Activated CD4-positive, alpha-beta T cell treated with anti-CD3 and anti-CD28 coated beads, Interleukin-2, Interleukin-6, amounts not matched to agents 100 ng/mL and 50 ng/mL, durations not matched to agents 16 hours and 8 hours (primary cell): ENCODE results near the gene FIGLA.
A peak's percentile ranks its signal among the peaks of the same experiment; 100 is the strongest.

Experiments used
- DNase-seq: peaks from one replicate; pipeline ENCODE4 v3.0.0-alpha.2; 2020

FIGLA gene

DNA sequence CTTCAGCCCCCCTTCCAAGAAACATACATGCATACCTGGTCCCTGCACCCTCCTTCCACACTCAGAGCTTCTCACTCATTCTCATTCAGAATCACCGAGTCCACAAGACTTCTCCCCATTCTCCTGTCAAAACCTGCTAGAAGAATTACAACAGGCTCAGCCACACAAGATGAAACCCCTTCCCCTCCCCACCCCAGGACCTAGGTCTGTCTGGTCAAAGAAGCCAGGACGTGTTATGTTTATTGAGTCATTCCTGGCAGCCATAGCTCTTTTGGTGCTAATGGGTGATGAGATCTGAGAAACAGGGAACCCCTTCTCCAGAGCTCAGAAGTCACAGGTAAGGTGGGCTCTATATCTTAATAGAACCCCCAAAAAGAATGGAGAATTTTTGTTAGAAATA is 21.0 kb downstream of the FIGLA start:
- no peak for DNase-seq

DNA sequence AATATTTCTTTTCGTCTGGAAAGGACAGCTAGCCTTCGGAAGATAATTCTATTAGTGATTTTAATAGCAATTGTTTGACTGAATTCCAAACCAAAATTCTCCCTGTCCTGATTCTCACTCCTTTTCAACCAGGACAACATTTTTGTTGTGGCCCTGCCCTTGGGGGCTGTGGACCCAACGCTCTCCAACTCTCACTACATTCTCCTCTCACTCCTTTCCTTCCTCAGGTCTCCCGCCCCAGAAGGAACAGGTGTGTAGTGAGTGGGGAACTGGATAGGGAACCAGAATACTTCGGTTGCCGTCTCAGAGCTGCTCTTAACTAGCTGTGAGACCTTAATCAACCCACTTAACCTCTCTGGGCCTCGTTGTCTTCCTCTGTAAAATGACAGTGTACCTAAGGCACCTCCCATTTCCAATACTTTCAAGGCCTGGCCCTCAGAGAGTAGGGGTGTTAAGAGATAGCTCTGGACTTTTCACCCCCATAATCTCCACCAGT is 21.8 kb downstream of the FIGLA start:
- DNase-seq = no peak

DNA sequence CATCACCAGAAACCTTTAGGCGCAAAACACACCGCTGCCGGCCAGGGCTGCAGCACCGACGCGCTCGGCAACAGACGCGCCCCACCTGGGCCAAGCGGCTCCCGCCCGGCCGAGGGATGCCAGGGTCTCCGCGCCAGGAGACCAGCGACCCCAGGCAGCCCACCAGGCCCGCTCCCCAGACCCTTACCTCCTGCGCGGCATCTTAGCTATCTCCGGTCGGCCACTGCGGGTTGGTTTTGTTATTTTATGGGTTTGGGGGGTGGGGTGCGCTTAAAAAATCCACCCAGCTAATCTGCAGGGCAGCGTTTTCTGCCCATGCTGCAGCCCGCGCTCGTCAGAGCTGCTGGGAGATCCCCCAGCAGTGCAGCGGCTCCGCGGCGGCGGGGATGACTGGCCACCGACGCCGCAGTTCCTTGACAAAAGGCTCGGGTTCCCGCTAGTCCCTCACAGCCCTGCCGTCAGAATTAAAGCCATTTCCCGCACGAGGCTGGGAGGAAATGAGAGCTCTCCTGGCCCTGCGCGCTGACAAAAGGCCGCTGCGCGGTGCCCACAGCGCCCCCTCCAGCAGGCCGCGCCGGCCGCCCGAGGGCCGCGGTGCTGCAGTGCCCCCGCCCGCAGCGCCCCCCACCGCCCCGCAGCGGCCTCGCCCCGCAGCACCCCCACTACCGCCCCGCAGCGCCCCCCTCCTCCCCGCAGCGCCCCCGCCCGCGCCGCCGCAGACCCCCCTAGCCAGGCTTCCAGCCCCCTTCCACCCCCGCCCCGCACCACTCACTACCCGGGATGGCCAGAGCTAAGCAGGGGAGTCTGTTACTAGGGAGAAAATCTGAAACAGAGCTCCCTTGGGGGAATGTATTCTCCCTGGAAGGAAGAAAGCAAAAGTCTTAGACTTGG is 22.5 kb downstream of the FIGLA start, which contains the start of gene ADD2:
Gene ADD2 (minus strand): TSS at position 502 of the 891 bp plus-strand sequence. CDS start 61,792 bp downstream, outside the sequence.
- DNase-seq = peak; percentile 69

DNA sequence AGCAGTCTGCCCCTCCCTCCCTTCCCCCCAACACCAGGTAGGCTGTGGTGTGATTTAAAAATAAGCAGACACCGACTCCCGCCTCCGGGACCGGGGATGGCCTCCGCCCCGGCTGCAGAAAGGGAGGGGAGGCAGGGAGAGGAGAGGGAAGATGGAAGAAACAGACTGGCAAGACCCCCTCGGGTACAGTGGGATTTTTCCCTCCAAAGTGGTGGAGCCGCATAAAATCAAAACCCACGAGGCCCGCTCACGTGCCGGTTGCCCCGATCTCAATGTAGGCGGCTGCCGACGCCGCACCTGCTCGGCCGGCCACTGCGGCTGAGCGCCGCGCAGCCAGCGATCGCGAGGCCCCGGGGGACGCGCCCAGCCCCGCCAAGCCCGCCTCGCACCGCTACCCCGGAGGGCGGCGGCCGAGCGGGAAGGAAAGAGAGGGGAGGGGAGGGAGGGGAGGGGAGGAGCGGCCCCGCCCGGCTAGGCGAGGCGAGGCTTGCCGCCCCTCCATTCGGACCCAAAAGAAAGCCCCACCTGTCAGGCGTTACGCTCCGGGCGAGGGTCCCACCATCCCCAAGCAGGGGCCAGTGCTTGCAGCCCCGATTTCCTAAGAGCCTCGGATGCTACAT is 23.3 kb downstream of the FIGLA start:
- DNase-seq = no peak

DNA sequence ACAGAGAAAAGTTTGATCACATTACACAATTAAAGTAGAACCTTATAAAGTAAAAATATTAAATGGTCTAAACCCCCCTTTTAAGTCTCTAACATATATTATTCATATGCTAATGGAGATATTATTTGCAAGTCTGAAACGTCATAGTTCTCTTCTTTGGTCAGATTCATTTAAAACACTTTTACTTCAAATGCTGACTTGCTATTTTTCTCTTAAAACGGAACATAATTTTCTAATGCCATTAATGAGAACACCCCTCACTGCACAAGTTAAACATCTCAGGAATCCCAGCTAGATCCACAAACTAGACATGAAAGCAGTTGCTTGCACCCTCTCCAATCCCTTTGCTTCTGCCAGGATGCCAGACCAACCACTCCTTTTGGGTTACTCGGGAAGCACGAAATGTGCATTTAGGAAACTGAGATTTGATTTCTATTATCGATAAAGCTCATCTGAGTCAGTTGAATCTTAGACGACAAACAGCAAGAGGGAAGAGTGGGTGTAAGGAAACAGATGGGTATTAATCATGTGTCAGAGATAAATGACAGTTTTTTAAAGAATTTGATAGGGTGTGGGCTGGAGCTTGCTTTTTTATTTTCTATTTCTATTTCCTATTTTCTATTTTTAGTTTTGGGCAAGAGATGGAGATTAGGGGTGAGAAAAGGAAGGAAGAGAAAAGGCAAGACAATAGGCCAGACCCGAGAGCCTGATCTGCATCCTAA is 23.9 kb downstream of the FIGLA start:
- DNase-seq = no peak

DNA sequence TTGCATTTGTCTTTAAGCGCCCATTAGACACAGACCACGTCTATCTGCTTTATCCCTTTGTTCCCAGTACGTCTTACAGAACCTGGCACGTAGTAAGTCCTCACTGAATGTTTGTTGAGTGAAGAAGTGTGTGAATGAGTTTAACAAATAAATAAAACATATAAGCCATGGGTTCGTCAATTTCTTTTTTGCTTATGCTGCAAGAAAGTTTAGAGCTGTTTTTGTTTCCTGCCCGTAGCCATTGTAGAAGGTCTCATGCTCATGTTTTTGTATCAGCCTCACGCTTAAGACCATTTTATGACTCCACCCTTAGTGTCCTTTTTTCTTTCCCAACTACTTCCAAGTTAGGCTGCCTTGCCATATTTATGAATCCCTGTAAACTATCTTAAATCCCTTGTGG is 24.9 kb downstream of the FIGLA start:
- no peak for DNase-seq

DNA sequence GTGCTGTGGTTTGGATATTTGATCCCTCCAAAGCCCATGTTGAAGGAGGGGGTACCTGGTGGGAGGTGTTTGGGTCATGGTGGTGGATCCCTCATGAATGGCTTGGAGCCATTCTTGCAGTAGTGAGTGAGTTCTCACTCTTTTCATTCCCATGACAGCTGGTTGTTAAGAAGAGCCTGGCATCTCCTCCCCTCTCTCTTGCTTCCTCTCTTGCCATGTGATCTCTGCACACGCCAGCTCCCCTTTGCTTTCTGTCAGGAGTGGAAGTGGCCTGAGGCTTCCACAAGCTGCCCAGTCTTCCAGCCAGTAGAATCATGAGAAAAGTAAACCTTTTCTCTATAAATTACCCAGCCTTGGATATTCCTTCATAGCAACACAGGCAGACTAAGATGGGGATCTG is 31.0 kb downstream of the FIGLA start:
- no peak for DNase-seq

DNA sequence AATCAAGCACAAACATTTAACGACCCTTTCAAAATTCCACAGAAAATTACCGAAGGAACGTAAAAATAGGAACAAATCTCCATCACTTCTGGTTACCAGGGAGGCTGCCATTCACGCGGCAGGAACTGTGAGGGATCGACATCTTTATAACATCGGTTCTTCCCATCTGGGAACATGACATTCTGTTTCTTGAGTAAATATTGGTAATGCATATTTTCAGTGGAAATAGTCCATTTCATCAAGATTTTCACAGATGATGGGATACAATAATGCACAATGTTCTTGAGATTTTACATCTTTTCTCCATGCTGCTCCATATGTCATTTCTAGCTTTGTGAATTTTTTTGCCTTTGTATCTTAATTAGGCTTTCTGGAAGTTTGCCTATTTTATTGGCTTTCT is 32.5 kb downstream of the FIGLA start:
- DNase-seq = no peak

DNA sequence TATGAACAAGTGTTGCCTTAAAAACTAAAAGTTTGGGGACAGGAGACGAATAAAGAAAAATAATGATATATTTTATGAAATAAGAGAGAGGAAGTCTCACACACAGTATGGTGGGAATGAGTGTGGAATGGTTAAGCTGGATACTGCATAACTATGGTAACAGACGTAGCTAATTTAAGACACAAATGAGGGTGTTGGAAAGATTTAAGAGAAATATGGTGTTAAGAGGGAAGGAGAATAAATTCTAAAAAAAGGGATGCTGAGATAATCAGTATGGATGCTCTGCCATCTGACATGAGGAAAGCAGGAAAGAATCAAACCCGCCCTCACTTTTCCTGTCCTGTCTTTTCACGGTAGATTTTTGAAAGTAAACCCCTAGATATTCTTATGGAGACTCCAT is 33.1 kb downstream of the FIGLA start:
- no peak for DNase-seq

DNA sequence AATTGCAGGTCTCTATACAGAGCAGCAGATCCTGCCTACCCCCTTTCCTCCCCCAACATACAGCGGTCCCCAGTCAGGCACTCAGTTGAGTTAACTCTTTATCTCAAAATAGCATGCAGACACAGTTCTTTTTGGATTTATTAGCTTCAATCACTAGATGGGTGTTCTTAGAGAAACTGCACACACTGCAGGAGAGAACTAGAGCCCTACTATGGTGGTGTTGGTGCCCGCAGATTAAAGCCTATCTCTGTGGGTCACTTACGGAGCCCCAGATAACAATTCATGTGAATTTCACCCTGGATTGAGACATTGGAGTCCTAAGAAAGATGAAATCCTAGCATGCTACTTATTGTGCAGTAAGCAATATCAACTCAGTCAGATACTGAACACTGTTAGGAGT is 34.3 kb downstream of the FIGLA start:
- no peak for DNase-seq

DNA sequence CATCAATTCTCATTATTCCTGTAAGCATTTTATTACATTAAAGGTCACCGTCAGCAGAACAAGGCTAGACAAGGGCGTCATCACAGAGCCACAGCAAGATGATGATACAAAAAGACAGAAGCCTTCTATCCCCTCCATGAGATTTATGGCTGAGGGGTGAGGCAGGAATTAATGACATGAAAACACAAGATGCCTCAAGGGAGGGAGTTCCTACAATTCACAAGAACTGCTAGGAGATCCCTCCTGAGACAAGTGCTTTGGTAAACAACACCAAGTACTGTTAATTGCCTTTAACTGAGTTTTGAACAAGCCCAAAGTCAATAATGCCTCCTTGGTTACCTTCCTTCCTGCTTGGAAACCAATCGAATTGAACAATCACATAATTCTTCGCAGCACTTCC is 36.5 kb downstream of the FIGLA start:
- DNase-seq = no peak

DNA sequence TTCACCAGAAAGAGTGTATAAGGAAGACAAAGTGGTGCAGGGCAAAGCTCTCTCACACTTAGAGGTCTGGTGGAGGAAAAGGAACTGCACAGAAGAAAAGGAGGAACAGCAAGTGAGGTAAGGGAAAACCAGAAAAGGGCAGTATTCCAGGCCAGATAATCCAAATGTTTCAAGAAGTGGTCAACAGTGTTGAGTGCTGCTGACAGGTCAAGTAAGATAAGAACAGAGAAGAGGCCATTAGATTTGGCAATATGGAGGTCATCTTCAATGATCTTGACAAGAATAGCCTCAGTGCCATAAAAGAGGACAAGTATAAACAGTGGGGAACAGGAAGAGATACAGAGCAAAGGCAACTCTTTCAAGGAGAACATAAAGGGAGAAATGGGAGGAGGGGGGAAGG is 37.4 kb downstream of the FIGLA start:
- no peak for DNase-seq

DNA sequence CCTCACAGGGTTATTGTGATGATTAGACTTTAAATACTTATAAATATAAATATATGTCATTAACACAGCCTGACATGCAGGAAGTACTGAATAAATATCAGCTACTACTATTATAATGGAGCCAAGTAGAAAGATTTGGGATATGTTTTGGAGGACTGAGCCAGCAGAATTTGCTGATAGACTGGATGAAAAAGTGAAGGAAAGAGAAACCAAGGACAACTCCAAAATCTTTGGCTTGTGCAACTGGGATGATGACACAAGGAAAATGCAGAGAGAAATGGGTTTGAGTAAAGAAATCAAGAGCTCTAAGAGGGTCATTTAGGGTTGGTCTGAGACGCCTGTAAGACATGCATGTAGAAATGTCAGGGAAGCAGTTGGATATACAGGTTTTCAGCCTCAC is 38.0 kb downstream of the FIGLA start:
- DNase-seq = no peak

DNA sequence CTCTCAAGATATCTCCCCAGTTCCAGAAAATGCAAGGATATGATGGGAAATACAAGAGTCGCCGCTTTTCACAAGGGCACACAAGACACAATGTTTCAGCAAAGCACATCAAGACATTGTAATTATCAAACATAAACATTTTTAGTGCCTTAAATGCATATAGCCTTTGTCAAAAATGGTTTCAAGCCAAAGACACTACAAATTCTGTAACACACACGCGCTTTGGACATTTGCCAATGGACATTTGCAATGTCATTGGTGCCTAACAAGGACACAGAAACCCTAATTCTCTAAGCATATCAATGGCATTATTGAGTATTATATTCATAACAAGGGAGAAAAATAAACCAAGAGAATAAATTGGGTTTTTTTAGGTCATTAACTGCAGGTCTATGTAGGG is 38.6 kb downstream of the FIGLA start:
- no peak for DNase-seq

DNA sequence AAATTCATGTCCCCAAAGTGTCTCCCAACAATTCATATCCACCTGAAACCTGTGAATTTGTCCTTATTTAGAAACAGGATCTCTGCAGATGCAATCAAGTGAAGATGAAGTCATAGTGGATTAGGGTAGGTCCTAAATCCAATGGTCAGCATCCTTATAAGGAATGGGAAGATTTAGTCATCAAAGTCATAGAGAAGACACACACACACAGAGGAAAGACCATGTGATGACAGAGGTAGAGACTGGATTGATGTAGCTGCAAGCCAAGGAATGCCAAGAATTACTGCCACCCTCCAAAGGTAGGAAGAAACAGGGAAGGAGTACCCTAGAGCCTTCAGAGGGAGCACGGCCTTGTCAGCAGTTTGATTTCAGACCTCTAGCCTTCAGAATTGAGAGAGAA is 40.1 kb downstream of the FIGLA start:
- no peak for DNase-seq

DNA sequence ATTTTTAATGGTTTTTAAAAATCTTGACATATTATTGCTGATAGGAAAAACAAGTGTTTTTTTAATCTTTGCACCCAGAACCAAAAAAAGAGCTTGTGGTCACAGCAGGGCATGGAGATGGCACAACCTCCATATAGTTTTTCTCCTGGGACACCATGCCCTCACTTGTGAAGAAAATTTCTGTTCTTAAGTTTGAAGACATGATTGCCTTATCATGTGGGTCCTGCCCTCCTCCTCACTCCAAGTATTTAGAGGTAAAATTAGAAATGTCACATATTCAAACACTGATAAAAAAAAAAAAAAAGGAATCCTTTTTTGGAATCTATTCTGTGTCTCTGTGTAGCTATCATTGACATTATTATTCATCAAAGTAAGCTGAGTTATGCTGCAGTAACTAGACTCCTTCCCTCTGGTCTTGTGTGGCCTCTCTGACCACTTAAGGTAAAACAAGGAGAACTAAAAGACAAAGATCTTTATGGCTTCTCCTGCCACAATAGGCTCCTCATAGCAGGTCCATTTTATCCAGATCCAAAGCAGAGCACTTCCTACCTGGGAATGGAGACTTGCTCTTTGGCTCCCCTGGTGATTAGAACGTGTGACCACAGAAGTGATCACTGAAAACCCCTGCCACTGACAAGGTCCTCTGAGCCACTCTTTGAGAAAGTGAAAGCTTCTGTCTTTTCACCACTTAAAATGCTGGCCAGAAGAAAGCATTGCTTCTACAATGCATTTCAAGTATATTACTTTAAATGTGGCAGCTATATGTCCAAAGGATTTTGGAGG is 42.2 kb downstream of the FIGLA start:
- DNase-seq = no peak

DNA sequence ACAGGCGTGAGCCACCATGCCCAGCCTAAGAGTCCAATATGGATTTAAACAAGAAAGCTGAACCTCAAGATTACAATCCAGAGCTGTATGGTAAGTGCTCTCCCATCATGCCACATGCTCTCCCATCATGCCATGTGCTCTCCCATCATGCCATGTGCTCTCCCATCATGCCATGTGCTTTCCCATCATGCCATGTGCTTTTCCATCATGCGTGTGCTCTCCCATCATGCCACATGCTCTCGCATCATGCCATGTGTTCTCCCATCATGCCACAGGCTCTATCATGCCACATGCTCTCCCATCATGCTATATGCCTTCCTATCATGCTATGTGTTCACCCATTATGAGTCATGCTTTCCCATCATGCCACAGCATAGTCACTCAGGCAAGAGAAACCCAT is 43.2 kb downstream of the FIGLA start:
- DNase-seq = no peak

DNA sequence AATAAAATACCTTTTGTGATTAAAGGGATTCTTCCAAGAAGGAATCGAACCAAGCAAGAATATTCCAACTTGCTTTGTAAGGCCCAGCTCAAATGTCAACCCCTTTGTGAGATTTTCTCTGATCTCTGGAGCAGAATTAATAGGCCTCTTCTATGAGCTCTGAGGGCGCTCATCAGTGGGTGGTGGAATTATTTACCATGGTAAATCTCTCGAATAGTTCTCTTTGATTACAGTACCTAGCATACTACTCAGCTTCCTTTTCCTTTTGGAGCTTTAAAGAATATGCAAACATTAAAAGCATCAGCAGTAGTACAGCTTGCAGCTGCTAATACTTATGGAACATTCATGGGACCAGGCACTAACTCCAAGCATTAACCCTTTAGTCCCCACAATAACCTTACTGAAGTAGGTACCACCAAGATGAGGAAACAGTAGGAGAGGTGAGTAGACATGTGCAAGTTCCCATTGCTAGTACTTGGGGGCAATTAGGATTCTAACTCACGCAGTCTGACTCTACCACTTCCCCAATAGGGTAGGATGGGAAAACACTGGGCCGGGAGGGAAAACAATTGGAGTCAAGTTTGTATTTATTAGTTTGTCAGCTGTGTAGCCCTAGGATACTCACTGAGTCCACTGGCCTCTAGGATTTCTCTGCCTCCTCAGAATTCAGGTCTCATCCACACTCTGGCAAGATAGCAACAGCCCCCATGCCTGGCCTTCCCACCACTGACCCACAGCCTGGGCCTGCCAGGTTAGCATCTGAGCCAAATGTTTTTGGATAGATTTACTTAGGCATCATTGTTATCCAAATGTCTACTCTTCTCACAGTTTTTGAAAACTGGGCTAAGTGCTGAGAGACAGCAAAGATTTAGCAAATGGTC is 44.1 kb downstream of the FIGLA start:
- DNase-seq = no peak

DNA sequence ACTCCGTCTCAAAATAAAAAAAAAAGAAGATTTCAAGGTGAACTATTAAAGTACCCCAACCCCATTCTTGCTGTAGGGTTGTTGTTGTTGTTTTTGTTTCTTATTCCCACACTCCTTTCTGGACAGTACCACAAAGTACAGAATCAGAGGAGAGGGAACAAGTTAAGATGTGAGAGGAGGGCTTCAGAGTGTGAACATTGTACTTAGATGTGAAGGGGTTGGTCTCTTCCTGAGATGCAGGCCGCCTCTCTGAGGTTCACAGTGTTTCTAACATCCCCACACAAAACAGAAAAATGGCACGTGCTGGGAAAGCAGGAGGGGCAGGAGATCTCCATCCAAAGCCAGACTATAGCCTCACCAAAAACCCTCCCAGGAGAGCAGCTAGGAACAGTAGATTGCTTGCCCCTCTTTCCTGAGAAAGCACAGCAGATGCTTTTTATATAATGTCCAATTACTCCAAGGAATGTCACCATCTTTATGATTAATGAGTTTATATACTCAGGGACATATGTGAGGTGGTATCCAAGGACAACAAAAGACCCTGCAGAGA is 45.1 kb downstream of the FIGLA start:
- no peak for DNase-seq

DNA sequence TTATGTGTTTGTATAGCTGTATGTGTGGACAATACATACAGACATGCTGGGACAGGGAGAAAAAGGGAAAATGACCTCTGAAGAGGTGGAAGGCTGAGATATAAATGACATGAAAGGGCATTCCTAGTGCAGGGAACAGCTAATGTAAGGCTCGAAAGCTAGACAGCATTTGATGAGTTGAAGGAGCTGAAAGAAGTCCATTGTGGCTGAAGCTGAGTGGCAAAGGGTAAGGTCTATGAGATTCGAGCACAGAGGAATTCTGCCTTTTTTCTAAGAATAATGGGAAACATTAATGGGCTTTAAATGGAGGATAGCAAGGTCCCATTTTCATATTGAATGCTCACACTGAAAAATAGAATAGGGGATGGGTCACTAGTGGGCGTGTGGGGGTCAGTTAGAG is 46.0 kb downstream of the FIGLA start:
- no peak for DNase-seq

DNA sequence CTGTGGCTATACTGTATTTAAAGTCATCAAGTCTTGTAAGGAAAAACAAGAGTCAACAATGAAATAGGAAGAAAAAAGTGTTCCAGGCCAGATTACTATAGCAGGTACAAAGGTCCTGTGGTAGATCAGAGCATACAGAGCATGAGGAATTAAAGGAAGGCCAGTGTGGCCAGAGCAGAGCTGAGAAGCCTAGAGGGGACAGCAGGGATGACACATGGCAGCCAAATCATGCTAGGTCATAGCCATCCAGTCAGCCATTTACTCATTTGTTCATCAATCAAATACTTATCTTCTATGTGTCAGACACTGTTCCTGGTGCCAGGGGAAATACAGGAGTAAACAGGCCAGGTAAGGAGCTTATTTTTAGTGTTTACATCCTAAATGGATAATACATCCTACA is 46.8 kb downstream of the FIGLA start:
- DNase-seq = no peak

DNA sequence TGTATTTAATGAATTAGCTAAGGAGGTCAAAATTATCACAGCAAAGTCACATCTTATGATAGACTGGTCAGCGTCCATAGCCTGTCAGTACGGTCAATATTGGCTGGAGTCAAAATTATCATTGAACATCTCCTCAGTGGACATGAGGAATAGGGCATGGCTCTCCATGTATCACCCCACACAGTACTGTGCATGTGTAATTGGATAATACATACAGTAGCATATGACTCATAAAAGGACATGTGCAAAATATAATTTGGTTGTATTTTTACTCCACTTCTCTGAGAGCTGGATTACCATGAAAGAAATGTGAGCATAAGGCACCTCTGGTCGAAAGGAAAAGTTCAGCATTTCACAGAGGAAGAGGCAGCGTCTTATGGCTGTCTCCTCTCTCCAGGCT is 47.4 kb downstream of the FIGLA start:
- DNase-seq = no peak
